NCI-H1417 (cell line): ENCODE results near the gene MEX3D.
"Not testable (repeated sequence)": the region's sequence is repeated elsewhere in the genome, so short reads cannot be mapped to it uniquely, and the experiment has no call there.

Experiments used
- DNase-seq, 3 experiments: peaks; one replicate each; lab custom pipeline; 2025; lab: John Stamatoyannopoulos, UW

Gene MEX3D

GRCh38 chr19:1535699-1536098, 32.4 kb downstream of the MEX3D start:
- DNase-seq = not testable (repeated sequence)

GRCh38 chr19:1534972-1535371, 33.2 kb downstream of the MEX3D start:
- no peak for DNase-seq

- peak in 2 of 3 experiments; percentile 43 to 48 for DNase-seq
These were observed 34.5 kb downstream of the MEX3D start for GRCh38 chr19:1533510-1534150.

- no peak for DNase-seq
These were observed 36.1 kb downstream of the MEX3D start for GRCh38 chr19:1532003-1532402.

- no peak for DNase-seq
These were observed 36.5 kb downstream of the MEX3D start for GRCh38 chr19:1531587-1531986.

- not testable (repeated sequence) for DNase-seq
These were observed 37.3 kb downstream of the MEX3D start for GRCh38 chr19:1530856-1531255.

GRCh38 chr19:1529430-1529816, 38.7 kb downstream of the MEX3D start:
- no peak for DNase-seq

GRCh38 chr19:1528596-1529429, 39.3 kb downstream of the MEX3D start:
- no peak for DNase-seq

- no peak for DNase-seq
These were observed 40.3 kb downstream of the MEX3D start for GRCh38 chr19:1527650-1528309.

GRCh38 chr19:1526979-1527649, 41.0 kb downstream of the MEX3D start:
- DNase-seq = no peak

- no peak for DNase-seq
These were observed 41.9 kb downstream of the MEX3D start for GRCh38 chr19:1526066-1526778.

- DNase-seq = no peak
These were observed 42.8 kb downstream of the MEX3D start for GRCh38 chr19:1525343-1525742.

GRCh38 chr19:1524972-1525325, 43.2 kb downstream of the MEX3D start:
- peak in 1 of 3 experiments; percentile 42 for DNase-seq

- no peak for DNase-seq
These were observed 43.7 kb downstream of the MEX3D start for GRCh38 chr19:1524287-1524971.

- peak in 1 of 3 experiments; percentile 25 for DNase-seq
These were observed 44.5 kb downstream of the MEX3D start, which contains the start of gene PLK5 for GRCh38 chr19:1523412-1524286. PLK5 (plus strand) TSS chr19:1524077; CDS start chr19:1526997, 2,920 bp downstream.

GRCh38 chr19:1522838-1523237, 45.3 kb downstream of the MEX3D start:
- no peak for DNase-seq

GRCh38 chr19:1522061-1522460, 46.1 kb downstream of the MEX3D start:
- no peak for DNase-seq

GRCh38 chr19:1521636-1522035, 46.5 kb downstream of the MEX3D start:
- no peak for DNase-seq

GRCh38 chr19:1520203-1520780, 47.8 kb downstream of the MEX3D start:
- no peak for DNase-seq

GRCh38 chr19:1519802-1520201, 48.3 kb downstream of the MEX3D start:
- not testable (repeated sequence) for DNase-seq
